Right atrium auricular region (tissue), 2 donors: ENCODE results near the gene P2RX2. TPM values are rescaled to one million over a fixed set of nuclear protein-coding genes. Genes with fewer than 3 reads are reported as not detected.

Source experiments
- DNase-seq: peaks from one replicate; pipeline ENCODE4 v3.0.0-alpha.2; 2019; ENCODE audit warnings: low spot score
- H3K27ac ChIP-seq, 2 donors: fragments of 200-600 bp; sonication (generic); 1 replicate in 1 of 2; 2 replicates in 1 of 2; pipeline ENCODE4 v1.5.1; 2016 to 2019
- H3K27me3 ChIP-seq, 2 donors: fragments of 200-600 bp; sonication (generic); one replicate each; pipeline versions ENCODE4 v1.5.1 to v1.6.0; 2017 to 2019
- H3K36me3 ChIP-seq: fragments of 200-600 bp; sonication (generic); one replicate; pipeline ENCODE4 v1.5.1; 2016
- H3K4me1 ChIP-seq, 2 donors: fragments of 200-600 bp; sonication (generic); one replicate each; pipeline versions ENCODE4 v1.5.1 to v1.6.0; 2017 to 2019
- H3K4me3 ChIP-seq, 2 donors: fragments of 200-600 bp; sonication (generic); 1 replicate in 1 of 2; 2 replicates in 1 of 2; pipeline ENCODE4 v1.5.1; 2017 to 2019; ENCODE audit warnings: mild to moderate bottlenecking in 1 of 2, moderate library complexity in 1 of 2
- H3K9me3 ChIP-seq, 2 donors: fragments of 200-600 bp; sonication (generic); one replicate each; pipeline ENCODE4 v1.5.1; 2019
- CTCF ChIP-seq, 2 donors: fragments of 200-600 bp; sonication (generic); IDR thresholded peaks; one replicate each; pipeline ENCODE4 v1.5.1; 2019; ENCODE audit warnings: antibody characterized with exemption in 2 of 2
- total RNA-seq, 2 donors: library from RNA; depleted of rRNA; stranded (reverse); fragments of >200 nt; gene quantifications; one replicate each; pipeline ENCODE4 v1.1.0, GENCODE V29; 2016

P2RX2 gene
- total RNA-seq, 2 donors from 2014 or later = not detected

GRCh38 chr12:132629330-132629729, 10.8 kb downstream of the P2RX2 start:
- no peaks in the 10 kb centered on the region for H3K4me1 ChIP-seq
- no peak for TF ChIP-seq CTCF (IDR thresholded peaks at IDR 0.05)
- H3K27me3 ChIP-seq = no peaks in the 10 kb centered on the region
- DNase-seq = no peak
- no peak overlapping the region for H3K27ac ChIP-seq
- H3K36me3 ChIP-seq = peaks cover 41% of the 10 kb centered on the region
- no peaks in the 10 kb centered on the region for H3K9me3 ChIP-seq
- no peak overlapping the region for H3K4me3 ChIP-seq

- H3K4me3 ChIP-seq = no peak overlapping the region
- DNase-seq = no peak
- no peaks in the 10 kb centered on the region for H3K27me3 ChIP-seq
- H3K9me3 ChIP-seq = no peaks in the 10 kb centered on the region
- H3K4me1 ChIP-seq = no peaks in the 10 kb centered on the region
- no peak overlapping the region for H3K27ac ChIP-seq
- no peak for TF ChIP-seq CTCF (IDR thresholded peaks at IDR 0.05)
- H3K36me3 ChIP-seq = peaks cover 36% of the 10 kb centered on the region
Measured at GRCh38 chr12:132630672-132631071, 12.1 kb downstream of the P2RX2 start.

- peaks cover 37% of the 10 kb centered on the region for H3K36me3 ChIP-seq
- DNase-seq = no peak
- no peak for TF ChIP-seq CTCF (IDR thresholded peaks at IDR 0.05)
- H3K9me3 ChIP-seq = no peaks in the 10 kb centered on the region
- no peak overlapping the region for H3K4me3 ChIP-seq
- H3K27me3 ChIP-seq = no peaks in the 10 kb centered on the region
- no peak overlapping the region for H3K27ac ChIP-seq
- H3K4me1 ChIP-seq = no peaks in the 10 kb centered on the region
Measured at GRCh38 chr12:132631666-132632065, 13.1 kb downstream of the P2RX2 start.

GRCh38 chr12:132632521-132633228, 14.1 kb downstream of the P2RX2 start:
- no peak overlapping the region for H3K4me3 ChIP-seq
- H3K27ac ChIP-seq = no peak overlapping the region
- H3K36me3 ChIP-seq = peaks cover 47% of the 10 kb centered on the region
- DNase-seq = no peak
- TF ChIP-seq CTCF (IDR thresholded peaks at IDR 0.05) = no peak
- no peaks in the 10 kb centered on the region for H3K27me3 ChIP-seq
- no peaks in the 10 kb centered on the region for H3K4me1 ChIP-seq
- no peaks in the 10 kb centered on the region for H3K9me3 ChIP-seq

- H3K9me3 ChIP-seq = no peaks in the 10 kb centered on the region
- no peak for TF ChIP-seq CTCF (IDR thresholded peaks at IDR 0.05)
- H3K36me3 ChIP-seq = peaks cover 51% of the 10 kb centered on the region
- no peaks in the 10 kb centered on the region for H3K4me1 ChIP-seq
- no peak for DNase-seq
- H3K4me3 ChIP-seq = no peak overlapping the region
- no peaks in the 10 kb centered on the region for H3K27me3 ChIP-seq
- no peak overlapping the region for H3K27ac ChIP-seq
Measured at GRCh38 chr12:132633398-132633797, 14.8 kb downstream of the P2RX2 start.

- H3K4me3 ChIP-seq = no peak overlapping the region
- H3K36me3 ChIP-seq = peaks cover 51% of the 10 kb centered on the region
- H3K4me1 ChIP-seq = no peaks in the 10 kb centered on the region
- TF ChIP-seq CTCF (IDR thresholded peaks at IDR 0.05) = no peak
- no peaks in the 10 kb centered on the region for H3K9me3 ChIP-seq
- DNase-seq = no peak
- H3K27me3 ChIP-seq = no peaks in the 10 kb centered on the region
- no peak overlapping the region for H3K27ac ChIP-seq
Measured at GRCh38 chr12:132633901-132634300, 15.3 kb downstream of the P2RX2 start.
